Heart right ventricle (tissue), 16 donors: ENCODE data around the gene CREB3L1. TPM values are rescaled to one million over a fixed set of nuclear protein-coding genes. Genes with fewer than 3 reads are reported as not detected.
A peak's percentile ranks its signal among the peaks of the same experiment; 100 is the strongest.

Experiments used
- ATAC-seq, 8 donors: fragments of 200-7000 bp; cut with Tn5 transposase; one replicate each; pipeline ENCODE4 v1.9.1; 2020; ENCODE audit warnings: mild to moderate bottlenecking in 8 of 8, moderate library complexity in 8 of 8, moderate number of reproducible peaks in 1 of 8
- DNase-seq, 2 donors: peaks; one replicate each; pipeline ENCODE4 v3.0.0-alpha.2; 2020
- H3K27ac ChIP-seq, 10 donors: fragments of 200-600 bp; sonication (generic) in 2 of 10; one replicate each; pipeline versions ENCODE4 v1.5.0 to v1.8.0; 2020 to 2022; ENCODE audit warnings: mild to moderate bottlenecking in 3 of 10
- H3K27me3 ChIP-seq, 7 donors: fragments of 200-600 bp; one replicate each; pipeline ENCODE4 v1.8.0; 2021 to 2022; ENCODE audit warnings: mild to moderate bottlenecking in 2 of 7
- H3K36me3 ChIP-seq, 9 donors: fragments of 200-600 bp; sonication (generic) in 1 of 9; one replicate each; pipeline versions ENCODE4 v1.5.0 to v1.8.0; 2020 to 2022; ENCODE audit warnings: mild to moderate bottlenecking in 2 of 9
- H3K4me1 ChIP-seq, 9 donors: fragments of 200-600 bp; sonication (generic) in 1 of 9; one replicate each; pipeline versions ENCODE4 v1.5.0 to v1.8.0; 2020 to 2022; ENCODE audit warnings: mild to moderate bottlenecking in 4 of 9
- H3K4me3 ChIP-seq, 10 donors: fragments of 200-600 bp; sonication (generic) in 2 of 10; one replicate each; pipeline versions ENCODE4 v1.5.0 to v1.8.0; 2020 to 2022; ENCODE audit warnings: mild to moderate bottlenecking in 7 of 10, moderate library complexity in 2 of 10
- H3K9me3 ChIP-seq, 11 donors: fragments of 200-600 bp in 10 of 11; sonication (generic) in 2 of 11; one replicate each; pipeline versions ENCODE4 v1.5.0 to v1.8.0; 2013 to 2022; ENCODE audit warnings: mild to moderate bottlenecking in 2 of 11, control low read depth in 1 of 11, moderate library complexity in 1 of 11
- WGBS, 2 donors: extraction: QIAGEN DNeasy Blood & Tissue Kit; methylation state at CpG; one replicate each; pipeline ENCODE4 v1.1.7; 2013; ENCODE audit warnings: inconsistent platforms in 1 of 2; 5-methylcytosine and 5-hydroxymethylcytosine counted together
- intact Hi-C, 10 donors: fragments of 100-400 bp; cut with DNase I; formaldehyde crosslinking; loops; one replicate each; pipeline versions ENCODE4 v1.11.1 to v1.14.2; 2022
- polyA plus RNA-seq, 2 donors: library from polyadenylated mRNA; stranded (reverse); fragments of 200-250 nt; gene quantifications; one replicate each; pipeline ENCODE4 v1.2.3, GENCODE V29; 2013
- total RNA-seq, 10 donors: library from RNA; stranded (reverse); fragmentation: NEBNext Ultra II Directional in 3 of 10; extraction: Animal tissue kit (Norgen Biotek cat#: 25700) in 3 of 10; gene quantifications; one replicate each; pipeline versions ENCODE4 v1.2.1 to v1.2.4, GENCODE V29; 2021 to 2023
- TF ChIP-seq, protein P1 (sequence below), 9 donors: fragments of 200-600 bp; sonication (generic) in 2 of 9; IDR thresholded peaks; one replicate each; pipeline versions ENCODE4 v1.5.0 to v1.8.0; 2021 to 2022; ENCODE audit warnings: antibody characterized with exemption in 9 of 9, mild to moderate bottlenecking in 5 of 9, moderate library complexity in 1 of 9
- donor health status: Arrhythmogenic right ventricular cardiomyopathy.
- donor health status: ischemic (EF 13 %, LVEDD 7.1; RV severe dilation, severe dysfunction).
- donor health status: healthy with polysubstance abuse.
- donor health status: DM: no; HTN: yes; CAD: no.
- donor health status: DM: no; HTN: no; CAD: no.
- donor health status: ischemic (EF 25% LVEDD 6.9; RV normal size, moderate dysfunction).
- donor health status: ischemic (EF 25% LVEDD 5.7; RV mildly dilated, moderate dysfunction).
- donor health status: healthy.
- donor health status: DM: yes; HTN: yes; CAD: no.
- donor health status: Ischemic cardiomyopathy.
- donor health status: ischemic (EF 35%, LVEDD 5.7; RV mildly dilated, moderate dysfunction).
- donor health status: nonischemic (EF 11% LVEDD 7.7; RV severe dilation, severe dysfunction).
- donor health status: DM: yes; HTN: yes; CAD: no.
- donor health status: PGD.
- donor health status: ischemic (EF 29% LVEDD 5.4; RV normal size, mild dysfunction).
- donor health status: nonischemic (EF 23%, LVEDD 6.1; RV moderate dilation, normal function).

Gene CREB3L1
- total and polyA plus RNA-seq, 12 donors, result 9.7 to 127 (median 36.1) TPM

DNA sequence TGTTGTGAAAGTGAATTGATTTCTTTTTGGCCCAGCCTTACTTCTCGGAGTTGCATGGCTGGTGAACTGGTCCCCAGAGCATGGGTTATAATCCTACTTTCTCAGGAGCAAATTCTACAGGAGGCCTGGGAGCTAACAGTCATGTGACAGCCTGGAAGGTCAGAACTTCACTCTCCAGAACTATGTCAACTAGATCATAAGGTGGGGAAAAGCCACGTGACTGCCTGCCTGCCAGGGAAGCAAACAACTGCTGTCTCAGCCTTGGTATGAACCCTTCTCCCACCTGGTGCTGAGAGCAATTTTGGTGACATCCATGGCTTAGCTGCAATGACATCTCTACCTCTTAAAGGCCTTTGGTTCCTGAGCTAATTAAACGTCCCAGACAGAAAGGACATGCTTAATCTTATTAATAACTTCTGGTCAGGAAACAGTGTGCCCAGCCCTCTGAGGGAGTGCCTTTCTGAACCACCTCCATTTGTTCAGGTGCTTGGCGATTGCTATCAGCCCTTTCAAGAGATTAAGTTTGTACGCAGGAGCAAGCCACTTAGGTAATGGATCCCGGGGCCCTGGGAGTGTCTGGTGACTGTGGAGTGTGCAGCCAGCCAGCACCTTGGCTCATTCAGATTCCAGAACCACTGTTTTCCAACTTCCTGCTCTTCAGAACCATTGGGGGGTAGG, 1.4 kb upstream of the CREB3L1 start:
- intact Hi-C loops, result loop anchor here in 3 of 10 donors (5.0 kb wide), 1 partner anchor 34 kb away; no protein-coding TSS in a partner anchor
- H3K36me3 ChIP-seq, result no peaks in the 10 kb centered on the region
- H3K27ac ChIP-seq, result no peak overlapping the region
- DNase-seq (no peak), ATAC-seq (no peak)
- peaks cover 39 to 98% (median 77%) of the 10 kb centered on the region in 9 donors for H3K4me1 ChIP-seq
- H3K27me3 ChIP-seq, result peaks cover 0 to 36% (median 0%) of the 10 kb centered on the region in 7 donors
- no peak overlapping the region for H3K4me3 ChIP-seq
- no peaks in the 10 kb centered on the region for H3K9me3 ChIP-seq
- TF ChIP-seq, protein P1, sequence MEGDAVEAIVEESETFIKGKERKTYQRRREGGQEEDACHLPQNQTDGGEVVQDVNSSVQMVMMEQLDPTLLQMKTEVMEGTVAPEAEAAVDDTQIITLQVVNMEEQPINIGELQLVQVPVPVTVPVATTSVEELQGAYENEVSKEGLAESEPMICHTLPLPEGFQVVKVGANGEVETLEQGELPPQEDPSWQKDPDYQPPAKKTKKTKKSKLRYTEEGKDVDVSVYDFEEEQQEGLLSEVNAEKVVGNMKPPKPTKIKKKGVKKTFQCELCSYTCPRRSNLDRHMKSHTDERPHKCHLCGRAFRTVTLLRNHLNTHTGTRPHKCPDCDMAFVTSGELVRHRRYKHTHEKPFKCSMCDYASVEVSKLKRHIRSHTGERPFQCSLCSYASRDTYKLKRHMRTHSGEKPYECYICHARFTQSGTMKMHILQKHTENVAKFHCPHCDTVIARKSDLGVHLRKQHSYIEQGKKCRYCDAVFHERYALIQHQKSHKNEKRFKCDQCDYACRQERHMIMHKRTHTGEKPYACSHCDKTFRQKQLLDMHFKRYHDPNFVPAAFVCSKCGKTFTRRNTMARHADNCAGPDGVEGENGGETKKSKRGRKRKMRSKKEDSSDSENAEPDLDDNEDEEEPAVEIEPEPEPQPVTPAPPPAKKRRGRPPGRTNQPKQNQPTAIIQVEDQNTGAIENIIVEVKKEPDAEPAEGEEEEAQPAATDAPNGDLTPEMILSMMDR (IDR thresholded peaks at IDR 0.05), result no peak
- WGBS, 2 donors, result 46 to 53% methylated on average over 6 of the region's 6 CpGs

DNA sequence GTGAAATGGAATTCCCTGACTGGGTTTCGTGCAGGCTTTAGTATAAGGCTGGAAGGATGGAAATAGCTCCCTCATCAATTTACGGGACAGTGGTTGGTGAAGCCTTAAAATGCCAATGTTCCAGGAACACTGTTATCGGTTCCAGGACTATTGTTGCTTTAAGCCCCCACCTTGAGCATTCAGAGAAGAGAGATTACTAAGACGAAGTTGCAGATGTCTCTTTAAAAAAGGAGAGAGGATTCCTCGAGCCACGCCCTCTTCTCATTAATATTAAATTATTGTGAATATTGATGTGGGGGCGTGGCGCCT, 195 bp upstream of the CREB3L1 start:
- no peaks in the 10 kb centered on the region for H3K36me3 ChIP-seq
- H3K4me3 ChIP-seq, result peak overlapping the region; percentile 55 to 78 (median 70)
- H3K4me1 ChIP-seq, result peaks cover 38 to 97% (median 71%) of the 10 kb centered on the region in 9 donors
- H3K27ac ChIP-seq, result peak overlapping the region in 7 of 10 donors; percentile 70 to 93 (median 81)
- TF ChIP-seq, protein P1 (IDR thresholded peaks at IDR 0.05), result no peak
- peaks cover 0 to 36% (median 0%) of the 10 kb centered on the region in 7 donors for H3K27me3 ChIP-seq
- ATAC-seq (no peak), DNase-seq (peak in 1 of 2 donors; percentile 61)
- 10 to 12% methylated on average over 8 of the region's 8 CpGs for WGBS, 2 donors
- no peaks in the 10 kb centered on the region for H3K9me3 ChIP-seq
- intact Hi-C loops, result loop anchor here in 3 of 10 donors (5.0 kb wide), 1 partner anchor 35 kb away; no protein-coding TSS in a partner anchor

DNA sequence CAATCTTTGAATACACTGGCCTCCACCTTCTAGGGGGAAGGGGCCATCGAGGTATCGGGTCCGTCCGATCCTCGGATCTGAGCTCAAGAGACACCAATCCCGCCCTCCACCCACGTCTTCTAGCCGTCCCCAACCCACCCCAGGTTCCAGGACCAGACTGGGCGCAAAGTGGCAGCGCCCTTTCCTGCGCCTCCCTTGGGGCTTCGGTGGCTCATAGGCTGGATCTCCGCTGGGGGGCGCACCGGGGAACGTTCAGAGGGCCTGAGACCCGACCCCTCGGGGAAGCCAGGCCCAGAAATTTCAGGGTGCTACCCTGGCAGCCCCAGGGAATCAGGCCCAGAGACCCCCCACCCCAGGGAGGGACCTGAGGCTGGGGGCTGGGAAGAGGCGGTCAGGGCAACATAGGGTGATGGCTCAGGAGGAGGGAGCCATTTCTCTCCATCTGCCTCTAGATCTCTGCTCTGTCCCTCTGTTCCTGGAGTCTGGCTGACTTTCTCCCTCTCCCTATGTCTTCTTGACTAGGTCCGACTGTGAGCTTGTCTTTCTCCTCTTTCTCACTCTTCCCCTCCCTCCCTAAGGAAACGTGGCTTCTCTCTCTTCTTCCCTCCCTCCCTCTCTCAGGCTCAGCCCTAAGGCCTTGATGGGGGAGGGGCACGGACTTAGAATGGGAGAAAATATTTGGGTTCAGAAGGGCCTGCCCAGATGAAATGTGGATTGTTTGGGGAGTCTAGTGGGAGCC, 1.1 kb downstream of the CREB3L1 start:
- Histone ChIP-seq H3K27me3 (peaks cover 0 to 36% (median 0%) of the 10 kb centered on the region in 7 donors), H3K4me3 (peak overlapping the region; percentile 55 to 78 (median 70)), H3K27ac (peak overlapping the region; percentile 70 to 93 (median 80)), H3K4me1 (peaks cover 29 to 84% (median 58%) of the 10 kb centered on the region in 9 donors), H3K9me3 (no peaks in the 10 kb centered on the region), H3K36me3 (no peaks in the 10 kb centered on the region)
- intact Hi-C loops, result loop anchor here in 5 of 10 donors (2.0 to 5.0 kb wide), 3 partner anchors 16 to 36 kb away; no protein-coding TSS in a partner anchor
- DNase-seq (peak; percentile 49 to 62), ATAC-seq (peak; percentile 21 to 58 (median 45))
- 15 to 16% methylated on average over 22 of the region's 22 CpGs for WGBS, 2 donors
- TF ChIP-seq, protein P1 (IDR thresholded peaks at IDR 0.05), result peak; percentile 27 to 69 (median 57)
